GM23338 (cell line): ENCODE data around the gene SYT5. TPM values are rescaled to one million over a fixed set of nuclear protein-coding genes. Genes with fewer than 3 reads are reported as not detected.

Source experiments
- ATAC-seq: fragments of 200-7000 bp; cut with Tn5 transposase; 3 replicates; pipeline ENCODE4 v1.9.1; 2020
- DNase-seq: peaks from one replicate; pipeline ENCODE4 v3.0.0-alpha.2; 2015; ENCODE audit warnings: low spot score
- H2AFZ ChIP-seq: fragments of 200-600 bp; sonication (generic); 2 replicates; pipeline ENCODE4 v1.8.0; 2016; ENCODE audit warnings: antibody characterized with exemption, mild to moderate bottlenecking, moderate library complexity
- H3F3A ChIP-seq: fragments of 200-600 bp; sonication (generic); replicated peaks from 2 replicates; pipeline ENCODE4 v1.8.0; 2017; ENCODE audit warnings: antibody characterized with exemption, mixed run types, low read depth
- H3K27ac ChIP-seq: fragments of 200-600 bp; sonication (generic); 2 replicates; pipeline ENCODE4 v1.6.1; 2016; ENCODE audit warnings: low read depth
- H3K27me3 ChIP-seq: fragments of 200-600 bp; sonication (generic); 2 replicates; pipeline ENCODE4 v1.8.0; 2016; ENCODE audit warnings: mild to moderate bottlenecking, mixed run types, moderate library complexity; ENCODE audit not compliant: insufficient read depth
- H3K36me3 ChIP-seq: fragments of 200-600 bp; sonication (generic); 2 replicates; pipeline ENCODE4 v1.8.0; 2016; ENCODE audit warnings: mild to moderate bottlenecking; ENCODE audit not compliant: insufficient read depth
- H3K4me1 ChIP-seq: fragments of 200-600 bp; sonication (generic); 2 replicates; pipeline ENCODE4 v1.8.0; 2016; ENCODE audit warnings: mild to moderate bottlenecking, moderate library complexity; ENCODE audit not compliant: insufficient read depth
- H3K4me2 ChIP-seq: fragments of 200-600 bp; sonication (generic); 2 replicates; pipeline ENCODE4 v1.7.1; 2017; ENCODE audit warnings: mixed run types
- H3K4me3 ChIP-seq: fragments of 200-600 bp; sonication (generic); 2 replicates; pipeline ENCODE4 v1.6.1; 2016; ENCODE audit warnings: mixed run types
- H3K79me2 ChIP-seq: fragments of 200-600 bp; sonication (generic); replicated peaks from 2 replicates; pipeline ENCODE4 v1.8.0; 2017; ENCODE audit warnings: mild to moderate bottlenecking; ENCODE audit not compliant: insufficient read depth
- H3K9me2 ChIP-seq: fragments of 200-600 bp; sonication (generic); 2 replicates; pipeline ENCODE4 v1.8.0; 2017; ENCODE audit not compliant: insufficient read depth
- H4K20me1 ChIP-seq: fragments of 200-600 bp; sonication (generic); replicated peaks from 2 replicates; pipeline ENCODE4 v1.8.0; 2017; ENCODE audit warnings: mild to moderate bottlenecking; ENCODE audit not compliant: insufficient read depth
- H3K27ac Mint-ChIP-seq: 2 replicates; pipeline ENCODE4 v1.8.0; 2020; ENCODE audit warnings: inconsistent platforms, mild to moderate bottlenecking, moderate library complexity, mixed read lengths
- H3K27me3 Mint-ChIP-seq: 3 replicates; pipeline ENCODE4 v1.8.0; 2022; ENCODE audit warnings: low read depth, mild to moderate bottlenecking, moderate library complexity, mixed read lengths, inconsistent platforms; ENCODE audit not compliant: insufficient read depth, poor library complexity
- H3K36me3 Mint-ChIP-seq: 3 replicates; pipeline ENCODE4 v1.8.0; 2021; ENCODE audit warnings: low read depth, mild to moderate bottlenecking, inconsistent platforms, moderate library complexity, mixed read lengths
- H3K4me1 Mint-ChIP-seq: 3 replicates; pipeline ENCODE4 v1.8.0; 2020; ENCODE audit warnings: mild to moderate bottlenecking, inconsistent platforms, mixed read lengths
- H3K4me3 Mint-ChIP-seq: 3 replicates; pipeline ENCODE4 v1.8.0; 2021; ENCODE audit warnings: moderate library complexity, mild to moderate bottlenecking, inconsistent platforms, mixed read lengths
- H3K9me3 Mint-ChIP-seq: 3 replicates; pipeline ENCODE4 v1.8.0; 2020; ENCODE audit warnings: moderate library complexity, mild to moderate bottlenecking, inconsistent platforms, mixed read lengths
- CREB1 ChIP-seq: fragments of 250-450 bp; sonication (Bioruptor Pico); IDR thresholded peaks from 2 replicates; pipeline ENCODE4 v1.5.0; 2020; ENCODE audit warnings: low read depth, mild to moderate bottlenecking, moderate library complexity
- POLR2AphosphoS5 ChIP-seq: IDR thresholded peaks from 2 replicates; pipeline ENCODE4 v1.6.1; 2016; ENCODE audit warnings: antibody characterized with exemption, low read depth
- ZNF114 ChIP-seq: fragments of 250-450 bp; sonication (Bioruptor Pico); IDR thresholded peaks from 2 replicates; pipeline ENCODE4 v1.5.0; 2020; ENCODE audit warnings: mild to moderate bottlenecking, moderate library complexity
- ZNF331 ChIP-seq: fragments of 250-450 bp; sonication (Bioruptor Pico); IDR thresholded peaks from 2 replicates; pipeline ENCODE4 v1.5.0; 2020; ENCODE audit warnings: low read depth, mild to moderate bottlenecking, moderate library complexity
- polyA plus RNA-seq: library from polyadenylated mRNA; unstranded; fragments of >200 nt; fragmentation: Nextera tagmentation; extraction: Ambion mirVana; gene quantifications from 2 replicates; pipeline ENCODE4 v1.2.1, GENCODE V29; 2016
- total RNA-seq: library from RNA; depleted of rRNA; stranded (reverse); fragments of >200 nt; shearing (Covaris generic); gene quantifications from 2 replicates; pipeline ENCODE4 v1.2.3, GENCODE V29; 2014
- TF ChIP-seq, protein P1 (sequence below): IDR thresholded peaks from one replicate; pipeline ENCODE4 v1.6.1; 2018; ENCODE audit warnings: antibody characterized with exemption; ENCODE audit not compliant: unreplicated experiment
- TF ChIP-seq, protein P2 (sequence below): IDR thresholded peaks from 2 replicates; pipeline ENCODE4 v1.6.1; 2016; ENCODE audit warnings: antibody characterized with exemption

SYT5 gene
- total and polyA plus RNA-seq, 2 experiments from 2014 or later: 2.1 to 4.7 TPM

DNA sequence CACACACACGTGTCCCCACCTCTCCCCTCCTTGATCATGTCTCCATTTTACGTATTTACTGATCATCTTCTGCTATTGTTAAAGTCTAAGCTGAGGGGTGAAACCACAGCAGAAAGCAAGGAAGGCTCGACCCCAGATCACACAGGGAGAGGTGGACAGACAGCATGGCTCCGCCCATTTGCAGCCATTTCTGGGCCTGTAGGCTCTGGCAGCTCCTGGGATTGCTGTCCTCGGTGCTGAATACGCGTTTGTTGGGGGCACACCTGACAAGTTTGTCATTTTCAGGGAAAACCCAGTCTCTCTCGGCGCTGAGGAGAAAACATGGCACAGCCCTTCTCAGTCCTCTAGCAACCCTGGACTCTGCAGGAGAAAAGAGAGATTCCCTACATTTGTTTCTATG, 40.4 kb upstream of the SYT5 start:
- Mint-ChIP-seq H3K27me3 (peaks cover 19% of the 10 kb centered on the region), H3K4me1 (peaks cover 5% of the 10 kb centered on the region; the same call in 2 of the 3 replicates), H3K4me3 (no peak overlapping the region), H3K9me3 (peaks cover 28% of the 10 kb centered on the region), H3K27ac (no peak overlapping the region), H3K36me3 (peaks cover 14% of the 10 kb centered on the region)
- Histone ChIP-seq H2AFZ (no peak overlapping the region), H3K4me2 (no peak overlapping the region), H3K4me1 (peaks cover 4% of the 10 kb centered on the region; the same call in 1 of the 2 replicates), H3K36me3 (no peaks in the 10 kb centered on the region), H4K20me1 (peaks cover 5% of the 10 kb centered on the region; the same call in 1 of the 2 replicates), H3K4me3 (no peak overlapping the region), H3K27ac (no peak overlapping the region), H3K9me2 (no peaks in the 10 kb centered on the region), H3K79me2 (no peaks in the 10 kb centered on the region), H3F3A (0 out of 2 replicates have a peak, but pooled peaks cover 13% of the 10 kb centered on the region), H3K27me3 (no peaks in the 10 kb centered on the region)
- peak; percentile 87 for DNase-seq
- TF ChIP-seq ZNF114 (CRISPR knock-in tag): no peak
- TF ChIP-seq, protein P1, sequence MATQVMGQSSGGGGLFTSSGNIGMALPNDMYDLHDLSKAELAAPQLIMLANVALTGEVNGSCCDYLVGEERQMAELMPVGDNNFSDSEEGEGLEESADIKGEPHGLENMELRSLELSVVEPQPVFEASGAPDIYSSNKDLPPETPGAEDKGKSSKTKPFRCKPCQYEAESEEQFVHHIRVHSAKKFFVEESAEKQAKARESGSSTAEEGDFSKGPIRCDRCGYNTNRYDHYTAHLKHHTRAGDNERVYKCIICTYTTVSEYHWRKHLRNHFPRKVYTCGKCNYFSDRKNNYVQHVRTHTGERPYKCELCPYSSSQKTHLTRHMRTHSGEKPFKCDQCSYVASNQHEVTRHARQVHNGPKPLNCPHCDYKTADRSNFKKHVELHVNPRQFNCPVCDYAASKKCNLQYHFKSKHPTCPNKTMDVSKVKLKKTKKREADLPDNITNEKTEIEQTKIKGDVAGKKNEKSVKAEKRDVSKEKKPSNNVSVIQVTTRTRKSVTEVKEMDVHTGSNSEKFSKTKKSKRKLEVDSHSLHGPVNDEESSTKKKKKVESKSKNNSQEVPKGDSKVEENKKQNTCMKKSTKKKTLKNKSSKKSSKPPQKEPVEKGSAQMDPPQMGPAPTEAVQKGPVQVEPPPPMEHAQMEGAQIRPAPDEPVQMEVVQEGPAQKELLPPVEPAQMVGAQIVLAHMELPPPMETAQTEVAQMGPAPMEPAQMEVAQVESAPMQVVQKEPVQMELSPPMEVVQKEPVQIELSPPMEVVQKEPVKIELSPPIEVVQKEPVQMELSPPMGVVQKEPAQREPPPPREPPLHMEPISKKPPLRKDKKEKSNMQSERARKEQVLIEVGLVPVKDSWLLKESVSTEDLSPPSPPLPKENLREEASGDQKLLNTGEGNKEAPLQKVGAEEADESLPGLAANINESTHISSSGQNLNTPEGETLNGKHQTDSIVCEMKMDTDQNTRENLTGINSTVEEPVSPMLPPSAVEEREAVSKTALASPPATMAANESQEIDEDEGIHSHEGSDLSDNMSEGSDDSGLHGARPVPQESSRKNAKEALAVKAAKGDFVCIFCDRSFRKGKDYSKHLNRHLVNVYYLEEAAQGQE: peak; percentile 85
- ATAC-seq: peak; percentile 14

DNA sequence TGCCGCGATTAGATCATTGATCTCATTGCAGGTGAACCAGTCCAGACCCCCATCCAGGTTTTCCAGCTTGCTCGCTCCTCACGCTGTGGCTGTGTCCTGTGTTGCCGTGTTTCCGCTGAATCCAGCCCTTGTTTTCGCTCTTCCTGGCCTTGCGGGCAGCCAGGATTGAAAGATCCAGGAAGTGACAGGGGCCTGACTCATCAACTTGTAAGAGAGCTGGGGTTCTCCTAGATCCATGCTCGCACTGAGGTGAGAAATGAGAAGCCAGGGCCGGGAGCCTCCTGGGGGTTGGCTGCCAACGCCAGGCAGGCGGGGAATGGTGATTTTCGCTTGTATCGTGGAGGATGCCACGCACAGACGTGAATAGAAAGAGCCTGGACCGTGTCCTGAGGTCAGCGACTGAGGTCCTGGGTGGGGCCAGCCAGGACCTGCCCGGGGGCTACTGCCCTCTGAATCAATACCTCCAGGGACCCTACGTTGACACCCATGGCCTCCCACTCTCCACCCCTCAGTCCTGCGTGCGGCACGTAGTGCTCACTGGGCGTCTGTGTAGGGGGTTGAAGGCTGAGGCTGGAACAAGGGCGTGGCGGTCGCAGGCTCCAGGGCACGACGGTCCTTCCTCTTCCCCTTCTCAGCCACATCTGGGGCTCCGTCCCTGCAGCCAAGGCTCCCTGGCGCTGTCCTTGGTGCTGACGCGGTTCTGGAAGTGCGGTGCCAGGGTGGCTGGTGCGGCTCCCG, 36.5 kb upstream of the SYT5 start:
- peaks cover 3% of the 10 kb centered on the region; the same call in 1 of the 3 replicates for H3K4me1 Mint-ChIP-seq
- H3K9me3 Mint-ChIP-seq: peaks cover 65% of the 10 kb centered on the region

More for the DNA sequence above, 36.5 kb upstream of the SYT5 start:
- 0 out of 2 replicates have a peak, but pooled peaks cover 13% of the 10 kb centered on the region for H3F3A ChIP-seq
- DNase-seq (peak; percentile 98), ATAC-seq (peak; percentile 94)
- peaks cover 21% of the 10 kb centered on the region for H3K36me3 Mint-ChIP-seq
- peak overlapping the region; percentile 84 for H3K4me3 ChIP-seq
- H3K4me3 Mint-ChIP-seq: peak overlapping the region; percentile 91
- no peaks in the 10 kb centered on the region for H3K79me2 ChIP-seq
- H3K27me3 ChIP-seq: no peaks in the 10 kb centered on the region
- H3K36me3 ChIP-seq: no peaks in the 10 kb centered on the region
- peaks cover 18% of the 10 kb centered on the region for H3K27me3 Mint-ChIP-seq
- H4K20me1 ChIP-seq: peaks cover 5% of the 10 kb centered on the region; the same call in 1 of the 2 replicates
- H3K4me2 ChIP-seq: peak overlapping the region; percentile 89
- H2AFZ ChIP-seq: peak overlapping the region; percentile 73
- peak; percentile 86 for TF ChIP-seq CREB1
- TF ChIP-seq ZNF331 (CRISPR knock-in tag): no peak
- TF ChIP-seq, protein P2, sequence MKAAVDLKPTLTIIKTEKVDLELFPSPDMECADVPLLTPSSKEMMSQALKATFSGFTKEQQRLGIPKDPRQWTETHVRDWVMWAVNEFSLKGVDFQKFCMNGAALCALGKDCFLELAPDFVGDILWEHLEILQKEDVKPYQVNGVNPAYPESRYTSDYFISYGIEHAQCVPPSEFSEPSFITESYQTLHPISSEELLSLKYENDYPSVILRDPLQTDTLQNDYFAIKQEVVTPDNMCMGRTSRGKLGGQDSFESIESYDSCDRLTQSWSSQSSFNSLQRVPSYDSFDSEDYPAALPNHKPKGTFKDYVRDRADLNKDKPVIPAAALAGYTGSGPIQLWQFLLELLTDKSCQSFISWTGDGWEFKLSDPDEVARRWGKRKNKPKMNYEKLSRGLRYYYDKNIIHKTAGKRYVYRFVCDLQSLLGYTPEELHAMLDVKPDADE: peak; percentile 89
- TF ChIP-seq, protein P1: peak; percentile 99
- TF ChIP-seq POLR2AphosphoS5: peak; percentile 15; the same call in 1 of the 2 replicates
- no peaks in the 10 kb centered on the region for H3K9me2 ChIP-seq
- peaks cover 4% of the 10 kb centered on the region; the same call in 1 of the 2 replicates for H3K4me1 ChIP-seq
- peak overlapping the region; percentile 88 for H3K27ac ChIP-seq
- H3K27ac Mint-ChIP-seq: peak overlapping the region; percentile 92
